Measurements from ENCODE around the gene CCDC192.

The CCDC192 gene

DNA sequence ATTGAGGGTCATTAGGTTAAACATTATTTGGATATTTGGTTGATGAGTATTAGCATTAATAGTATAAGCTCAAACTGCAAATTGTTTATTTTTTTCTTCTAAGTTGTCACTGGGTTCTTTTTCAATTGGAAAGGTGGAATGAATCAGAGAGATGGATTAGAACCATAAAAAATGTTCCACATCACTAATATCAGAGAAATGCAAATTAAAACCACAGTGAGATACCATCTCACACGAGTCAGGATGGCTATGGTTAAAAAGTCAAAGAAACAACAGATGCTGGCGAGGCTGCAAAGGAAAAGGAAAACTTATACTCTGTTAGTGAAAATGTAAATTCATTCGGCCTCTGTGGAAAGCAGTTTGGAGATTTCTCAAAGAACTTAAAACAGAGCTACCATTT, 122.8 kb downstream of the CCDC192 start:
- Histone ChIP-seq H3K27ac (no peak overlapping the region), H3K27me3 (replicated peaks) (no peaks in the 10 kb centered on the region), H3K4me3 (ENCODE audit: low read depth, low read length) (no peak overlapping the region), H3K36me3 (replicated peaks) (no peaks in the 10 kb centered on the region)
- TF ChIP-seq, protein P1, sequence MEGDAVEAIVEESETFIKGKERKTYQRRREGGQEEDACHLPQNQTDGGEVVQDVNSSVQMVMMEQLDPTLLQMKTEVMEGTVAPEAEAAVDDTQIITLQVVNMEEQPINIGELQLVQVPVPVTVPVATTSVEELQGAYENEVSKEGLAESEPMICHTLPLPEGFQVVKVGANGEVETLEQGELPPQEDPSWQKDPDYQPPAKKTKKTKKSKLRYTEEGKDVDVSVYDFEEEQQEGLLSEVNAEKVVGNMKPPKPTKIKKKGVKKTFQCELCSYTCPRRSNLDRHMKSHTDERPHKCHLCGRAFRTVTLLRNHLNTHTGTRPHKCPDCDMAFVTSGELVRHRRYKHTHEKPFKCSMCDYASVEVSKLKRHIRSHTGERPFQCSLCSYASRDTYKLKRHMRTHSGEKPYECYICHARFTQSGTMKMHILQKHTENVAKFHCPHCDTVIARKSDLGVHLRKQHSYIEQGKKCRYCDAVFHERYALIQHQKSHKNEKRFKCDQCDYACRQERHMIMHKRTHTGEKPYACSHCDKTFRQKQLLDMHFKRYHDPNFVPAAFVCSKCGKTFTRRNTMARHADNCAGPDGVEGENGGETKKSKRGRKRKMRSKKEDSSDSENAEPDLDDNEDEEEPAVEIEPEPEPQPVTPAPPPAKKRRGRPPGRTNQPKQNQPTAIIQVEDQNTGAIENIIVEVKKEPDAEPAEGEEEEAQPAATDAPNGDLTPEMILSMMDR (IDR thresholded peaks at IDR 0.05; ENCODE audit: low read depth, low read length, missing control alignments) = no peak
- in situ Hi-C loops (cut with HindIII; ENCODE audit: low pct_ligation_motif_present, low sequenced_read_pairs) = no loop called here
- DNase-seq = peak; percentile 23

DNA sequence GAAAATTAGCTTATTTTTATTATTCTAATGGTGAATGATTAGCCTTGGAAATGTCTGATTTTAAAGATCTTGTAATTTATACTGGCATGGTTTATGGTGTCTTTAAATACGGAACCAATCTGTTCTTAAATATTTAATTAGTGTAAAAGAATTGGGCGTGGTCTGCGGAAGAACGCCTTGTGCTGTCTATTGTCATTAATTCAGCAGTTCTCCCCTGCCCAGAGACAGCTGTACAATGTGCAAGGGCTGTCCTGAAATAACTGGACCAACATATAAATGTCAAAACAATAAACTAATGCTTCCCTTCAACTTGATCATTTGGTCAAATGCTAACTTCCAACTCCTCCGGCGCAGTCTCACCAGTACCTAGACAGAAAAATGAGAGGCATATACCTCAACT, 124.3 kb downstream of the CCDC192 start:
- Histone ChIP-seq H3K27ac (no peak overlapping the region), H3K4me3 (ENCODE audit: low read depth, low read length) (no peak overlapping the region), H3K27me3 (replicated peaks) (no peaks in the 10 kb centered on the region), H3K36me3 (replicated peaks) (no peaks in the 10 kb centered on the region)
- no peak for DNase-seq
- in situ Hi-C loops (cut with HindIII; ENCODE audit: low pct_ligation_motif_present, low sequenced_read_pairs) = no loop called here
- TF ChIP-seq, protein P1 (IDR thresholded peaks at IDR 0.05; ENCODE audit: low read depth, low read length, missing control alignments) = no peak

DNA sequence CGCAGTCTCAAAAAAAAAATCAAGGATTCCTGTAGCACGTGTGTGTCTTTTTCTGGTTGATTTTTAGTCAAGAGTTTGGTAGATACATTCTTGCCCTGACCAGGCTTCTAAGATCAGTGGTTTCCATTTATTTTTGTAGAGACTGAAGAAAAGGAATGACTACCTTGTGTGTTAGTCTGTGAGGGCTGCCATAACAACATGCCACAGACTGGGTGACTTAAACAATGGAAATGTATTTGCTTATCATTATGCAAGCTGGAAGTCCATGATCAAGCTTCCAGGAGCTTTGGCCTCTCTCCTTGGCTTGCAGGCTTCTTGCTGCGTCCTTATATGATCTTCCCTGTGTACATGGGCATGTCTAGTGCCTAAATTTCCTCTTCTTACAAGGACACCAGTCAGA, 127.0 kb downstream of the CCDC192 start:
- no peaks in the 10 kb centered on the region for H3K36me3 ChIP-seq (replicated peaks)

DNA sequence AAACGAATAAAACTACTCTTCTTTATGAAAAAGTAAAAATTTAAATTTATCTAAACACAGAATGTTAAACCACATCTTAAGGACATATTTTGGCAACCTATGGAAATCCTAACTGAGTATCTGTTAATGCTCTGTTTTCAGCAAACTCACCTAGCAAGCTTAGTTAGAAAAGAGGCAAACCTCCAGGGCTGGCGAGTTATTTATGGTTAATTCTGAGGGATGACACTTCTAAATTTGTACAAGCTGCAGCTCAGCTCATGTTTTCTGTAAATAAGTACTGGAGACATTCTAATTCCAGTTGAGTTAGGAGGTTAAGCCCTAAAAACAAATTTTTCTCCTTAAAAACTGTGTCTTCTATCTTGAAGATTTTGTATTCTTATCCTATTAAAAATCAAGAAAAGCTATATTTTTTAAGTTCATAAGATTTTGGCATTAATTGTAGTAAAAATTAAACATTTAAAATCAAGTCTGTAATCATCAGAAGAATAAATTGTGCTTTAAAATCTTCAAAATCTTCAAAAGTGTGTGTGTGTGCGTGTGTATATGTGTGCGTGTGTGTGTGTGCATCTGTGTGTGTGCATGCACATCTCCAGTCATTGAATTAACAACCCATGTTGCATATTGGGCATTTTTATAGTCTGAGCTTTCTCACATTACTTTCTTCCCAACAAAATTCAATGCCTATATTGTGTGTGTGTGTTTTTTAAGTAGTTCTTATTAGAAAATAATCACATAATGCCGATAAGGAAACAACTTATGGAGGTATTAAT, 127.8 kb downstream of the CCDC192 start:
- H3K36me3 ChIP-seq (replicated peaks) = no peaks in the 10 kb centered on the region
- no peak for DNase-seq
- no peaks in the 10 kb centered on the region for H3K27me3 ChIP-seq (replicated peaks)
- in situ Hi-C loops (cut with HindIII; ENCODE audit: low pct_ligation_motif_present, low sequenced_read_pairs) = no loop called here
- TF ChIP-seq, protein P1 (IDR thresholded peaks at IDR 0.05; ENCODE audit: low read depth, low read length, missing control alignments) = no peak
- no peak overlapping the region for H3K27ac ChIP-seq
- H3K4me3 ChIP-seq (ENCODE audit: low read depth, low read length) = no peak overlapping the region

More for the DNA sequence above, 127.0 kb downstream of the CCDC192 start:
- peak; percentile 47 for DNase-seq
- in situ Hi-C loops (cut with HindIII; ENCODE audit: low pct_ligation_motif_present, low sequenced_read_pairs) = no loop called here
- TF ChIP-seq, protein P1 (IDR thresholded peaks at IDR 0.05; ENCODE audit: low read depth, low read length, missing control alignments) = no peak
- no peak overlapping the region for H3K27ac ChIP-seq
- no peaks in the 10 kb centered on the region for H3K27me3 ChIP-seq (replicated peaks)
- no peak overlapping the region for H3K4me3 ChIP-seq (ENCODE audit: low read depth, low read length)

DNA sequence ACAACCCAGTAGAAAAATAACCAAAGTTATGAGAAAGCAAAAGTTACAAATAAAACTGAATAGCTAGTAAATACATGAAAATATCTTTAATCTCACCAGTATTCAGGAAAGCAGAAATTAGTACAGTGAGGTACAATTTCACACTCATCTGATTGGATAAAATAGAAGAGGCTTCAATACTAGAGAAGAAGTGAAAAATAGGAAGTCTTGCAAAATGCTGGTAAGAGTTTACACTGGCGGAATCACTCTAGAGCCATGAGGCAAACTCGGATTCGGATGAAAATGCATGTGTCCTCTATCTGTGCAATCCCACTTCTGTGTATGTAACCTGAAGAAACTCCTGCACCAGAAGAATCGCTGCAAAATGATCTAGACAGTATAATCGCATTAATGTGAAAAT, 128.9 kb downstream of the CCDC192 start:
- no peaks in the 10 kb centered on the region for H3K27me3 ChIP-seq (replicated peaks)
- no peaks in the 10 kb centered on the region for H3K36me3 ChIP-seq (replicated peaks)
- no peak overlapping the region for H3K27ac ChIP-seq
- TF ChIP-seq, protein P1 (IDR thresholded peaks at IDR 0.05; ENCODE audit: low read depth, low read length, missing control alignments) = no peak
- no peak overlapping the region for H3K4me3 ChIP-seq (ENCODE audit: low read depth, low read length)
- DNase-seq = no peak
- in situ Hi-C loops (cut with HindIII; ENCODE audit: low pct_ligation_motif_present, low sequenced_read_pairs) = no loop called here

DNA sequence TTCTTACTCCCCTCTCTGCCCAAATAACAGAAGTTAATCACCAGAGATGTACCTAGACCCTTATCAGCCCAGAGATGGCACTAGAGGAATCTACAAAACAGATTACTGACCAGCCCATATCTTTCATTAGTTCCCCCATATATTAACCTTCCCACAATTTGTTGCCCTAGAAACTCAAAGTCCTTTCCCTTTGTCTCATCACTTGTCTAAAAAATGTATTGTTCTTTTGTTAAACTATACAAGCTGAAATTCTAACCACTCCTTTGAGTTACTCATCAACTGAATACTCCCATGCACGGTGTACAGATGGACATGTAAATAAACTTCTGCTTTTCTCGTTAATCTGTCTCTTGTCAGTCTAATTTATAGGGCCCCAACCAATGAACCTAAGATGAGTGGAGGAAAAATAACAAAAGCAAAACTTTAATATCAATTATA, 130.9 kb downstream of the CCDC192 start:
- no peaks in the 10 kb centered on the region for H3K27me3 ChIP-seq (replicated peaks)
- no peak overlapping the region for H3K4me3 ChIP-seq (ENCODE audit: low read depth, low read length)
- H3K27ac ChIP-seq = no peak overlapping the region
- DNase-seq = no peak
- TF ChIP-seq, protein P1 (IDR thresholded peaks at IDR 0.05; ENCODE audit: low read depth, low read length, missing control alignments) = no peak
- in situ Hi-C loops (cut with HindIII; ENCODE audit: low pct_ligation_motif_present, low sequenced_read_pairs) = no loop called here
- no peaks in the 10 kb centered on the region for H3K36me3 ChIP-seq (replicated peaks)
